ENCODE results near the gene RAMACL.

Gene RAMACL

DNA sequence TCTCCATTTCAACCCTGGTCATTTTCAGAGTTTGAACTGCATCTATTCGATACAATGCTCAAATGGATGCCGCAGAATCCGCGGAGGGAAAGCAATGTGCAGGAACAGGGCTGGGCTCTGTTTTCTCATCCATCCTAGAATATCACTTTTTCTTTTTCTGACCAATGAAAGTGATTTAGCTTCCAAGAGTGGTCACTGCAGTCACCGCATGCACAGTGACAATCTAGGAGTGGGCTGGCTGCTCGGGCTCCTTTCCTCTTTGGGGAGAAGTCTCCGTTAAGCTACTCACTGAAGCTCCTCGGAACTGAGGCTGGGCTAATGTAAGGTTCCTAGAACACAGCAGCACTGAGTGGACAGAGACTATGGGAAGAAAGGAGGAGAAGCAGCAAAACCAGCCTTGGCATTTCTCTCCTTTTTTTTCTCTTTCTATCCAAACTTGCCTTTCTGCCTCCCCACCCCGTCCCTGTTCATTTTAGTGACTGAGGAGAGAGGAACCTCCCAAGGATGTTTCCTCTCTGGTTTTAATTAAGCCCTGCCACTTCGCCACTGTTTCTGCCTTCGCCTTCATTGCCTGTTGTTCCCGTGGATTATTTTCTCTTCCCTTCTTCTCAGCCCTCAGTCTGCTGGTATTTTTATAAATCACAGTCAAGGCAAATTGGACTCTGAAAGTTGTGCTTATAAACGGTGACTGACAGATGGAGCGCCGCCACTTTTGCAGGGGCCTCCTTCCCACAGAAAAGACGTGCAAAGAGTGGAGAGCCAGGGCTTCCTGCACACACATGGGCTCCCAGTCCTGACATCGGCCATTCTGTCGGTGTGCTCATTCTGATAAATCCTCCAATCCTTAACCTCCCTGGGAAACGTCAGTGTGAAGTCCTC, 41.1 kb downstream of the RAMACL start:
- DNase-seq (ENCODE audit: insufficient read length, low spot score), result no peak
- no peak for FAIRE-seq
- TF ChIP-seq, protein P1, sequence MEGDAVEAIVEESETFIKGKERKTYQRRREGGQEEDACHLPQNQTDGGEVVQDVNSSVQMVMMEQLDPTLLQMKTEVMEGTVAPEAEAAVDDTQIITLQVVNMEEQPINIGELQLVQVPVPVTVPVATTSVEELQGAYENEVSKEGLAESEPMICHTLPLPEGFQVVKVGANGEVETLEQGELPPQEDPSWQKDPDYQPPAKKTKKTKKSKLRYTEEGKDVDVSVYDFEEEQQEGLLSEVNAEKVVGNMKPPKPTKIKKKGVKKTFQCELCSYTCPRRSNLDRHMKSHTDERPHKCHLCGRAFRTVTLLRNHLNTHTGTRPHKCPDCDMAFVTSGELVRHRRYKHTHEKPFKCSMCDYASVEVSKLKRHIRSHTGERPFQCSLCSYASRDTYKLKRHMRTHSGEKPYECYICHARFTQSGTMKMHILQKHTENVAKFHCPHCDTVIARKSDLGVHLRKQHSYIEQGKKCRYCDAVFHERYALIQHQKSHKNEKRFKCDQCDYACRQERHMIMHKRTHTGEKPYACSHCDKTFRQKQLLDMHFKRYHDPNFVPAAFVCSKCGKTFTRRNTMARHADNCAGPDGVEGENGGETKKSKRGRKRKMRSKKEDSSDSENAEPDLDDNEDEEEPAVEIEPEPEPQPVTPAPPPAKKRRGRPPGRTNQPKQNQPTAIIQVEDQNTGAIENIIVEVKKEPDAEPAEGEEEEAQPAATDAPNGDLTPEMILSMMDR (IDR thresholded peaks at IDR 0.05; ENCODE audit: insufficient read depth, missing control alignments), result no peak

DNA sequence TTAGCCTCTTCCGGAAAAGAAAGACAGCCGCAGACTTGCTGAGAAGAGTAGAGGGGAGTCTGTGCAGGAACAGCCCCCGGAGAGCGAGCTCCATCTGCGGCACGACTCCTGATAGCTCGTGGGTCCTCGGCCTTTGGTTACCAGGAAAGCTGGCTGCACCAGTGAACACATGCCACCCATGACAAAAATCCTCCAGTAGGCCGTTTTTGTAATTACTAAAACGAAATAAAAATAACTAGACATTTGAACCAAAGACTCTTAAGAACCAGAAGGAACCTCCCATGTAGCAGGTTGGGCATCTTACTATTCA, 42.2 kb downstream of the RAMACL start:
- FAIRE-seq, result no peak
- TF ChIP-seq, protein P1 (IDR thresholded peaks at IDR 0.05; ENCODE audit: insufficient read depth, missing control alignments), result no peak
- DNase-seq (ENCODE audit: insufficient read length, low spot score), result no peak

DNA sequence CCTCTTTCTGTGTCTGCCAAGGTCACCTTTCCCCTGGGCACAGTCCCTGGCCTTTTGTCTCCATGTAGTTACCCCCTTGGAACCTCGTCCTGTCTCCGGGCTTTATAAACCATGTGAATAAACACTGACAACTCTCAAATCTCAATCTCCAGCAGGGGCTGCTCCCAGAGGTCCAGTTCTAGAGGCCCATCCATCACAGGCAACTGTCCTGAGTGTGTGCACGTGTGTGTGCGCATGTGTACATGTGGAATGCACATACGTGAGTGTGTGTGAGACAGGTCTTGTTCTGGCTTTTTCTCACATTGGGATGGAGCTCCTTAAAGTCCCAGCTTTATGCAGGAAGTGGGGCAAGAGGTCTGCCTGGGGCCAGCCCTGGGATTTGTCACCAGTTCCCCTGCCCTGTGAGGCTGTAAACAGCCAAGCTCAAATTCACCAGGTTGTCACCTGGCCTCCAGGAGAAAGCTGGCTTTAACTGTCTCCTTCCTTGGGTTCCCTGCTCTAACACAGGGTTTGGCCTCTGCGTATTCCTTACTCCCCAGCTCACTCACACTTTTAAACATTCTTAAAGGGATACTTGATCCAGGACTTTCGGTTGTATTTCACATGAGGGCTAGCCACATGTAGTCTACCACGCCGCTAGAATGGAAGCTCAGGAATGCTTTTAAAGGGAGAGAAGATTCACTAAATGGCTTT, 42.7 kb downstream of the RAMACL start:
- DNase-seq (ENCODE audit: insufficient read length, low spot score) (no peak), FAIRE-seq (no peak)
- TF ChIP-seq, protein P1 (IDR thresholded peaks at IDR 0.05; ENCODE audit: insufficient read depth, missing control alignments), result no peak

DNA sequence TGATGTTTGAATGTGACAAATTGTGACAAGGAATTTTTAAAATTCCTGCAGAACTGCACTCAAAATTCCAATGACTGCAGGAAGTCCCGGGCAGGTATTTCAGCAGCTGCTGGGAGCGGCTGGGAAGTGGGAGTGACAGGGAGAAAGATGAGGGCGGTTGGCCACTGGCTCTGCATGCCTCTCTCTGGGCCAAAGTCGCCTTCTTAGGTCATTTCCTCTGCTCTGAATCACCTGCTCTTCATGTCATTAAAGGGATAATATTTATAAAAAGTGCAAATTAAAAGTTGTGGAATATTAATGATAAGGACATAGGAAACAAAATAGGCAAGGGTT, 43.9 kb downstream of the RAMACL start:
- DNase-seq (ENCODE audit: insufficient read length, low spot score), result no peak
- TF ChIP-seq, protein P1 (IDR thresholded peaks at IDR 0.05; ENCODE audit: insufficient read depth, missing control alignments), result no peak
- FAIRE-seq, result no peak

DNA sequence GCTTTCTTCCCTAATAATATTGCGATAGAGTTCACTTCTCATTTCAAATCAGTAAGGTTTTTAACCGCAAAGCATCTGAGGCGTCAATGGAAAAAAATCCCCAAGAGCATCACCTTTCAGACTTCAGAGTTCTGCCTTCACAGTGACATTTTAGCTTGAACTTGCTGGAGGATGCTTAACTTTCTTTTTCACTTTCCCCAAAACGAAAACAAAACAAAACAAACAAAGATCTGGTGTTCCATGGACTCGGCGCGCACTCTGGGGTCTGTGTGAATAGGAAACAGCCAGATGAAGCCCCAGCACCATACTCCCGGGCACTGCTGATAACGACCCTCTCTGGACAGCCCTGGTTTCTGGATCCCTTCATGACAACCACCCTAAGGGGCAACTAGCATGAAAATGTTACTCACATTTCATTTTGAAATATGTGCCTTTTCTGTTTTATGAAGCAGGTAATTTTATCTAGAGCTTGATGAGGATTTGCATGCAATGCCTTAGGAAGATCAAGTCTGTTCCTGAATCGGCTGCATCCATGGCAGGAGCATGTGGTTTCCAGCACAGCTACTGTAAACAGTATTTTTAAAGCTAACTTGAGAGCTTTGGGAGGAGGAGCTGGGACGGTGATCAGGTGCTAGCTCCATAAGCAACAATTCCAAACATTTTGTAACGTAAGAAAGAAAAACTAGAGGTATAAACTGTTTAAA, 44.5 kb downstream of the RAMACL start:
- TF ChIP-seq, protein P1 (IDR thresholded peaks at IDR 0.05; ENCODE audit: insufficient read depth, missing control alignments), result no peak
- FAIRE-seq (no peak), DNase-seq (ENCODE audit: insufficient read length, low spot score) (no peak)

DNA sequence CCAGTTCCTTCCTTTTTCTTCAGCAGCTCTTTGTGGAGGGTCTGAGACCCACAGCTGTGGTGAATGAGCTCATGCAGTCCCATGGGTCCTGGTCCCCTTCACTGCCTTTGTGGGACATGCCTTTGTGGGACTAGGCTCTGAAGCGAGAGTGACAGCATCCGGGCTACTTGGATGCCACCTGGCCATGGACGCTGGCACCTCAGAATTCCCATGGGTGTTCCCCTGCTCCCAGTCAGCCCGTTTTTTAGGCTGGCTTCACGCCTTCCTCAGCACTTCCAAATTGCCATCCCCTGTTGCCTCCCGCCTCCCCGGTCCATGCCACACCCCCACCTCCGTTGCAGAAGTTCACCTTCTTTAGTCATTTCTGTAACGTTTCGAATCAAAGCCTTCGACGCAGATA, 45.1 kb downstream of the RAMACL start:
- TF ChIP-seq, protein P1 (IDR thresholded peaks at IDR 0.05; ENCODE audit: insufficient read depth, missing control alignments), result no peak
- DNase-seq (ENCODE audit: insufficient read length, low spot score), result no peak
- no peak for FAIRE-seq

All from D721Med (cell line).